ENCODE measurements around the gene KRT23. TPM values are rescaled to one million over a fixed set of nuclear protein-coding genes. Genes with fewer than 3 reads are reported as not detected.

The KRT23 gene
- total and polyA plus RNA-seq, 2 of the 13 experiments (the other 11 are each of a cell fraction or from before 2014, with no cell fraction given) = 24.7 to 51.1 TPM

GRCh38 chr17:40903129-40903847, 34.2 kb downstream of the KRT23 start (continued):
- TF ChIP-seq ZNF337 (CRISPR knock-in tag; IDR thresholded peaks at IDR 0.05; ENCODE audit: borderline replicate concordance, low read depth) (no peak), FOSL1 (CRISPR knock-in tag; IDR thresholded peaks at IDR 0.05; ENCODE audit: borderline replicate concordance) (no peak), ZBTB40 (IDR thresholded peaks at IDR 0.05) (no peak), ZBTB40 (CRISPR knock-in tag; IDR thresholded peaks at IDR 0.05) (no peak), PTBP1 (IDR thresholded peaks at IDR 0.05; ENCODE audit: low read depth, low read length, poor library complexity, severe bottlenecking) (no peak), SNAPC4 (CRISPR knock-in tag; IDR thresholded peaks at IDR 0.05) (no peak), SIX1 (CRISPR knock-in tag; IDR thresholded peaks at IDR 0.05; ENCODE audit: borderline replicate concordance) (no peak), ZNF878 (CRISPR knock-in tag; IDR thresholded peaks at IDR 0.05) (0 out of 2 replicates have a peak, but pooled peaks have one; percentile 31), GLI4 (CRISPR knock-in tag; IDR thresholded peaks at IDR 0.05; ENCODE audit: borderline replicate concordance) (no peak), ZFP1 (CRISPR knock-in tag; IDR thresholded peaks at IDR 0.05) (no peak), HNRNPLL (IDR thresholded peaks at IDR 0.05; ENCODE audit: low read depth, low read length, poor library complexity, severe bottlenecking) (no peak), ZSCAN9 (CRISPR knock-in tag; IDR thresholded peaks at IDR 0.05; ENCODE audit: borderline replicate concordance) (no peak), ZNF703 (CRISPR knock-in tag; IDR thresholded peaks at IDR 0.05; ENCODE audit: borderline replicate concordance) (no peak)
- TF ChIP-seq, protein P1, sequence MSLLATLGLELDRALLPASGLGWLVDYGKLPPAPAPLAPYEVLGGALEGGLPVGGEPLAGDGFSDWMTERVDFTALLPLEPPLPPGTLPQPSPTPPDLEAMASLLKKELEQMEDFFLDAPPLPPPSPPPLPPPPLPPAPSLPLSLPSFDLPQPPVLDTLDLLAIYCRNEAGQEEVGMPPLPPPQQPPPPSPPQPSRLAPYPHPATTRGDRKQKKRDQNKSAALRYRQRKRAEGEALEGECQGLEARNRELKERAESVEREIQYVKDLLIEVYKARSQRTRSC (CRISPR knock-in tag; IDR thresholded peaks at IDR 0.05; ENCODE audit: low read depth) = no peak
